Kidney epithelial cell (primary cell): ENCODE measurements around the gene IL12RB2. TPM values are rescaled to one million over a fixed set of nuclear protein-coding genes. Genes with fewer than 3 reads are reported as not detected.
A peak's percentile ranks its signal among the peaks of the same experiment; 100 is the strongest.

Experiments
- DNase-seq: peaks from one replicate; pipeline ENCODE4 v3.0.0-alpha.2; 2010; ENCODE audit warnings: low read depth
- H3K27me3 ChIP-seq: 2 replicates; pipeline ENCODE4 v1.6.0; 2011; ENCODE audit warnings: low read length; ENCODE audit not compliant: control insufficient read depth, insufficient read depth
- H3K36me3 ChIP-seq: 2 replicates; pipeline ENCODE4 v1.5.1; 2011; ENCODE audit warnings: low read length; ENCODE audit not compliant: control insufficient read depth, insufficient read depth
- H3K4me3 ChIP-seq: 2 replicates; pipeline ENCODE4 v1.5.1; 2011; ENCODE audit warnings: low read depth, mild to moderate bottlenecking, control low read depth, low read length
- total RNA-seq: library from RNA; depleted of rRNA; stranded (reverse); fragments of >200 nt; gene quantifications from 2 replicates; pipeline ENCODE4 v1.2.3, GENCODE V29; 2015
- TF ChIP-seq, protein P1 (sequence below): IDR thresholded peaks from 2 replicates; pipeline ENCODE4 v1.5.1; 2011; ENCODE audit warnings: mild to moderate bottlenecking, moderate library complexity, low read length, control low read depth, inconsistent platforms; ENCODE audit not compliant: insufficient read depth, poor library complexity, severe bottlenecking

IL12RB2 gene
- total RNA-seq, 1 donor from 2014 or later = 0.17 TPM

DNA sequence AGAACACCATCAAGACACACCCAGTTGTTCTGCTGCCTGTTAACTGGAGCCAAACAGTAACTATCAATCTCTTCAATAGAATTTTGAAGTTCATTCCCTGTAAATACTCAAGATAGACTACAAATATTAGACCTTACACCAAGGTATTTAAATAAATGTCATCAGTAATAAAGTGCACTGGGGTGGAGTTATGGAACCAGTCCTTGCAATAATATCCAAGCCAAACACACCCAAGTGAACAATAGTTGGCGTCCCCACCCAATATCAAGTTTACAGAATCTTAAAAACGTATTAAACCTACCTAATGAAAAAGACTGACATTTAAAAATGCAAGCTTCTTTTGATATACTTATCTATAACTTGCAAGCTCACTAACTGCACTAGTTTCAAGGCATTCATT lies 119.8 kb downstream of the IL12RB2 start:
- peak overlapping the region; percentile 88 for H3K4me3 ChIP-seq
- TF ChIP-seq, protein P1, sequence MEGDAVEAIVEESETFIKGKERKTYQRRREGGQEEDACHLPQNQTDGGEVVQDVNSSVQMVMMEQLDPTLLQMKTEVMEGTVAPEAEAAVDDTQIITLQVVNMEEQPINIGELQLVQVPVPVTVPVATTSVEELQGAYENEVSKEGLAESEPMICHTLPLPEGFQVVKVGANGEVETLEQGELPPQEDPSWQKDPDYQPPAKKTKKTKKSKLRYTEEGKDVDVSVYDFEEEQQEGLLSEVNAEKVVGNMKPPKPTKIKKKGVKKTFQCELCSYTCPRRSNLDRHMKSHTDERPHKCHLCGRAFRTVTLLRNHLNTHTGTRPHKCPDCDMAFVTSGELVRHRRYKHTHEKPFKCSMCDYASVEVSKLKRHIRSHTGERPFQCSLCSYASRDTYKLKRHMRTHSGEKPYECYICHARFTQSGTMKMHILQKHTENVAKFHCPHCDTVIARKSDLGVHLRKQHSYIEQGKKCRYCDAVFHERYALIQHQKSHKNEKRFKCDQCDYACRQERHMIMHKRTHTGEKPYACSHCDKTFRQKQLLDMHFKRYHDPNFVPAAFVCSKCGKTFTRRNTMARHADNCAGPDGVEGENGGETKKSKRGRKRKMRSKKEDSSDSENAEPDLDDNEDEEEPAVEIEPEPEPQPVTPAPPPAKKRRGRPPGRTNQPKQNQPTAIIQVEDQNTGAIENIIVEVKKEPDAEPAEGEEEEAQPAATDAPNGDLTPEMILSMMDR = no peak
- H3K36me3 ChIP-seq = peaks cover 2% of the 10 kb centered on the region
- H3K27me3 ChIP-seq = no peaks in the 10 kb centered on the region
- DNase-seq = no peak

DNA sequence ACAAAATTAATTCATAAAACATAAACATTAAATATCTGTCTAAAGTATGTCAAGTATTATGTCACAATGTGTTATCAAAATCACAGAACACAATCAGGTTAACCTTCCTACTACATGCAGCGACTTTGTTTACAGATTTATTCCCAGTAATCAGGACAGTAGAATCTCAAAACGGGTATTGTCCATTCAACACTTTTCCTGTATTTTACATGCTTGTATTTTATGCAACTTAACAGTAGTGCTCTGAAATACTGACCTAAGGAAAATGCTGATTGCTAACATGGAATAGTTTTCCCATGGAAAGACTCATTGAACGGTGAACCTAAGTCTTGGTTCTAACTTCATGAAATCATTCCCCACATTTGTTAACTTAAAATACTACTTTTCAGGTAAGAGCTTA lies 120.3 kb downstream of the IL12RB2 start:
- TF ChIP-seq, protein P1 = no peak
- no peak for DNase-seq
- no peaks in the 10 kb centered on the region for H3K27me3 ChIP-seq
- peak overlapping the region; percentile 88 for H3K4me3 ChIP-seq
- peaks cover 2% of the 10 kb centered on the region for H3K36me3 ChIP-seq

DNA sequence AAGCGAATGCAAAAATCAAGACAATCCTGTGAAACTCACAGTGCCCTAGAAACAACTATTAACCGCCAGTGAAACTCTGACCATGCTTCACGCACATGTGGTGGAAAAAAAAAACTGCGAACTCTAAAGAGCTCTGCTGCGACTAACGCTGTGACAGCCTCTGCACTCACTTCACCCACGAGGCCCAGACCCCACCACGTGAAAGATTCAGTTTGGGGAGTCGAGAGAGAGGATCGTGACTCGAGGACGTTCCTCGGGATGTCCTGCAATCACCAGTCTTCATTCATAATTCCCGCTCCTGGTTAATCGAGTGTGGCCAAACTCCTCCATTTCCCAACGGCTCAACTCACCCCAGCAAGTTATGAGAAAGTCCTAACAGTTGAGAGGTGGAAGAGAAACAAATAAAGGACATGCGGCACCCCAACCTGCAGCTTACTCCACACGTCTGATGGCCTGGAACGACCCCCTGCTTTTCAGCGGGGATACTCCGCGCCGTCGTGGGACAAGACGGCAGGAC lies 121.4 kb downstream of the IL12RB2 start:
- Histone ChIP-seq H3K36me3 (peaks cover 2% of the 10 kb centered on the region), H3K27me3 (no peaks in the 10 kb centered on the region), H3K4me3 (peak overlapping the region; percentile 88)
- no peak for DNase-seq
- TF ChIP-seq, protein P1 = no peak

DNA sequence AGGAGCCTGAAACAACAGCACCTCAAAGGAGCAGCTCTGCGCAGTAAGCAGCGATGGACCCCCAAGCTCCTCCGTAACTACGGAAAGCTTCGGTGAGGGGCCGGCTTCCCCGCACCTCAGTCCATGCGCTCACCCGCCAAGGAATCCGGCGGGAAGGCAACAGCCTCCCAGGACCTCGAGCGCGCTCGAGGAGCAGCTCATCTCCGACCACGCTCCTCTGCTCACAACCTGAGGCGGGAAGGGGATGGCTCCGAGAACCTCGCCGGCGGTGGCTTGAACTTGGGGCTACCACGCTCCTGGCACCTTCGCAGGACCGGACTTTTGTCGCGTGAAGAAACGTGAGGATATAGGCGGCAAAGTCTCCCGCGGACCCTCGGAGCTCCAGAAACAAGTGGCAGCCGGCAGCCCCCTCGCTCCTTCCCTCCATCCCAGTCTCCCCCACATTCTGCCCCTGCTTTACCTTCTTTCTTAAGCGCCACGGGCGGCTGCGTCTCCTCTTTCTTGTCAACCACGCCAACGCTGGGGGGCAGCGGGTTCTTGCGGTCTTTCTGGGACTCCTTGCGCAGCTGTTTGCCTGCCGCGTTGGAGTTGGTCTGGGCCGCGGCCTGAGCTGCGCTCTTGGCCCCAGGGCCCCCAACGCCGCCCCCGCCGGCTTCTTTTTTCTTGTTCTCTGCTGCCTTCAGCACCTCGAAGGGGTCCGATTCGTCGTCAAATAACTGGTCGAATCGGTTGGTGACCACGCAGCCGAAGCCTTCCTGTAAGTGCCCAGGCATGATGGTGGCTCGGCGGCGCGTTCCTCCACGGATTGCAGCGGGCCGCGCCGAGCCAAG lies 122.1 kb downstream of the IL12RB2 start:
- TF ChIP-seq, protein P1 = no peak
- no peaks in the 10 kb centered on the region for H3K27me3 ChIP-seq
- DNase-seq = no peak

DNA sequence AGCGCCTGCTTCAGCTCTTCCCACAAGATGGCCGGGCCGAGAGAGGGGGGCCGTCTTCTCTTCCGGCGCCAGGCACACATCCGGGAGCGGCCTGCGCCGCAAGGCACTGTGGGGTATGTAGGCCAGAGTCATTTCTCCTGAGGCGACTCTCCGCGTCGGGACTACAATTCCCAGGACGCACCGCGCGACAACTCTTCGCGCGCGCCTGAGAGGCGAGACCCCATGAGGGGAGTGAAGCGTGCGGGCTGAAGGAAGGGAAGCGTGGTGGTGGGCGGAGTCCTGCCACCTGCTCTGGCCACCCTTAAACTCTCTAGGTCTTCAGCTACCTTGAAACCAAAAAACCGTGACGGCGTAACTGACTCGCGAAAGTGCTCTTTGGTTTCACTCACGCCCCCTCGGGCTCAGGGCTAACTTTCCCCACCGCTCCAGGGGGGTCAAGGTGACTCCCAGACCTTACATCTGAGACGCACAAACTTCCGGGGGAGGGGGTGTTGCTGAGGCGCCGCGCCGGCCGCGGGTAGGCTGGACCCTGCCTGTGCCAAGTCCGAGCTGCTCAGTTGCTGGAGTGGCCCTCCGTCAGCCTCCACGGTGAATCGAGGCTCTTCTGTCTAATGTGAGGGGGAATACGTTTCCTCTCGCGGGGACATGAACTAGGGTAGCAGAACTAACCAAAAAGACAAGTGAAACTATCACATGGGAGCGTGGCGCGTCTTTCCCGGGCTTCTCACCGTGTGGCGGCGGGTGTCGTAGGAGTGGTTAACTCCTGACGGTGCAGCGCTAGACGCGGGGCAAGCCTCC lies 122.9 kb downstream of the IL12RB2 start, which contains the start of gene SERBP1:
SERBP1 (minus strand) TSS at position 45 of the 798 bp plus-strand sequence. CDS start 102 bp downstream, outside the sequence.
- H3K36me3 ChIP-seq = peaks cover 2% of the 10 kb centered on the region
- H3K27me3 ChIP-seq = no peaks in the 10 kb centered on the region
- H3K4me3 ChIP-seq = peak within 1 kb of the TSS; percentile 88
- TF ChIP-seq, protein P1 = no peak
- DNase-seq = peak; percentile 92

More for the DNA sequence above, 122.1 kb downstream of the IL12RB2 start:
- Histone ChIP-seq H3K4me3 (peak overlapping the region; percentile 88), H3K36me3 (peaks cover 2% of the 10 kb centered on the region)
